IPS-NIHi11 (cell line): ENCODE data around the gene ATP10B.
"Not testable (repeated sequence)": the region's sequence is repeated elsewhere in the genome, so short reads cannot be mapped to it uniquely, and the experiment has no call there.

ENCODE experiments used
- DNase-seq: peaks from one replicate; pipeline ENCODE4 v3.0.0; 2012; ENCODE audit warnings: mixed read lengths, low spot score

Gene ATP10B

GRCh38 chr5:160750938-160751657 is 100.9 kb downstream of the ATP10B start:
- no peak for DNase-seq

GRCh38 chr5:160749682-160750081 is 102.3 kb downstream of the ATP10B start:
- no peak for DNase-seq

- DNase-seq: no peak
Observed at GRCh38 chr5:160749026-160749425, 103.0 kb downstream of the ATP10B start.

- DNase-seq: no peak
Observed at GRCh38 chr5:160747987-160748386, 104.0 kb downstream of the ATP10B start.

DNA sequence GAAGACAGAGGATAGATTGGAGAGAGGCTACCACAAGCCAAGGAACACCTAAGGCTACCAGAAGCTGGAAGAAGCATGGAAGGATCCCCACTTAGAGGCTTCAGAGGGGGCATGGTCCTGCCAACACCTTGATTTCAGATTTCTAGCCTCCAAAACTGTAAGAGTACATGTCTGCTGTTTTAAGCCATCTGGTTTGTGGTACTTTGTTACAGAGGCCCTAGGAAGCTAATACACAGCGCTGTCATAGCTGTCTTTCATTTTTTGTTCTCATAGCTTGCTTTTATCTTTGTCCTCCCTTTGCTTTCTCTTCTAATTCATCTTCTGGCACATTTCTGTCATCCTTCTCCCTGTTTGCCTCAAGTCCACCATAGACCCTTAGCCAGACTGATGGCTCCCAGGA is 104.5 kb downstream of the ATP10B start:
- no peak for DNase-seq

GRCh38 chr5:160744268-160745101 is 107.5 kb downstream of the ATP10B start:
- DNase-seq: no peak

DNA sequence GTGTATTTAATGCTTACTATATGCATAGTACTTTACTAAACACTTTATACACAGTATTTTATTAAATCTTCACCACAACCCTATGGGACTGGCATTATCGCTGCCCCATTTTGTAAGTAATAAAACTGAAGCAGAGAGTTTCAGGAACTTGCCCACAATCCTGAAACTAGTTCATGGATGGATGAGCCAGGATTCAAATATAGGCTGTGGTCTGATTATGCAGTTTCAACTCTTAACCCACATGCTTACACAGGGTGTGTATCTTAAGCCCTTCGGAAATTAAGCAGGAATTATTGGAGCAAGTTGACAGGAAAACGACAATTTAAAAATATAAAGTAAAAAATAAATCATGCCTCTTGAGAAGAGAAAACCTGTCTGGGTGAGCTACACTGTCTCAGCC is 109.0 kb downstream of the ATP10B start:
- no peak for DNase-seq

GRCh38 chr5:160742446-160742845 is 109.6 kb downstream of the ATP10B start:
- no peak for DNase-seq

DNA sequence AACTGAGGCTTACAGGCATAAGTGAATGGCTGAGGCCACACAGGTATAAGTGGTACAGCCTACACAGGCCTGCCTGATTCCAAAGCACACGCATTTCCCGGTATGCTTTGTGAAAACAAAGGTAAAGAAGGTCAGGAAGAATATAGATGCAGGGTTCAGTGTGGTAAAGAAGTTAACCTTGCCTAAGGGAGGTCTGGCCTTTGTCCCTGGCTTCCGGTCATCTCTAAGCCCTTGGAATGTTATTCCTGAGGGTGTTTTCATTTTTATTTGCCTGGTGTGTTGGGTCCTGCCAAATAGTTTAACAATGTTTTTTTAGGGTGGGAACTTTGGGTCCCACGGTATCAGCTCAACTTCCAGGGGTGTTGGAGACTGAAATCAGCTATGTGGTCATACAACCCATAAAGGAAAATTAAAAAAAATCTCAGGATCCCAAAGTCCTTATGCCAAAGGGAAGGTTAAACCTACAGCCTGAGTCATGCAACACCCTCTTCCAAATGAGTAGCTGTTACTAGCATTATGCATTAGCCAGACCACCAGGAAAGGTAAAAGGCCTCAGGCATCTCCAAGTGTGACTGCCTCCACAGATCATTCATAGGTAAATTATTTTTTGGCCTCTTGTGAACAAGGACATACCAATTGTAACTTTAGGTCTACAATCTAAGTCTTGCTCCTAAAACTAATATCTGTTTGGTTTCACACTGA is 124.6 kb downstream of the ATP10B start:
- no peak for DNase-seq

DNA sequence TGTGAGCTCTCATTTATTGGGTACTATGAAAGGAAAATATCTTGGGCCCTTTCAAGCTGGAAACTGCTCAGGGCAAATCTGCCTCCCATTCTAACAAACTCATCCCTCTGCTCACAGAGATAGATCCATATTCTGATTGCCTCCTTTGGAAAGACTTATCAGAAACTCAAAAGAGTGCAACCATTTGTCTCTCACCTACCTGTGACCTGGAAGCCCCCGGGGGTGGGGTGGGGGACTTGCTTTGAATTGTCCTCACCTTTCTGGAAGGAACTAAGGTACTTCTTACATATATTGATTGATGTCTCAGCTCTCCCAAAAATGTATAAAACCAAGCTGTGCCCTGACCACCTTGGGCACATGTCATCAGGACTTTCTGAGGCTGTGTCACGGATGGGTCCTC is 125.3 kb downstream of the ATP10B start:
- DNase-seq: no peak

DNA sequence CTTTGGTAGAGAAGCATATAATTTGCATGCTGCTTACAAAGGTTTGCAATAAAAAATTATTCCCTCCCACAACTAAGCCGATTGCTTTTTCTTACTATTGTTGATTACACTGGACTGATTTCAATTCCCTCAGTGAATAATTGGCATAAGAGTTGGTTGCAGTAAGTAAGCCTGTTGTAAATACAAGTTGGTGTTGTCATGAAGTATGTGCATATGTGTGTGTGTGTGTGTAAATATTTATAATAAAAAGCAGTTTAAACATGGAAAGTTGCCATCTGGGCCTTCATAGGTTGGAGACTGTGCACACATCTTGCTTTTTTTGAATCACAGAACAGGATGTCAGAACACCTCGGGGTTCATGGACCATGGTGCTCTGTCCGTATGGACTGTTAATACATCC is 131.2 kb downstream of the ATP10B start:
- no peak for DNase-seq

- DNase-seq: not testable (repeated sequence)
Observed at GRCh38 chr5:160715508-160715907, 136.5 kb downstream of the ATP10B start.

DNA sequence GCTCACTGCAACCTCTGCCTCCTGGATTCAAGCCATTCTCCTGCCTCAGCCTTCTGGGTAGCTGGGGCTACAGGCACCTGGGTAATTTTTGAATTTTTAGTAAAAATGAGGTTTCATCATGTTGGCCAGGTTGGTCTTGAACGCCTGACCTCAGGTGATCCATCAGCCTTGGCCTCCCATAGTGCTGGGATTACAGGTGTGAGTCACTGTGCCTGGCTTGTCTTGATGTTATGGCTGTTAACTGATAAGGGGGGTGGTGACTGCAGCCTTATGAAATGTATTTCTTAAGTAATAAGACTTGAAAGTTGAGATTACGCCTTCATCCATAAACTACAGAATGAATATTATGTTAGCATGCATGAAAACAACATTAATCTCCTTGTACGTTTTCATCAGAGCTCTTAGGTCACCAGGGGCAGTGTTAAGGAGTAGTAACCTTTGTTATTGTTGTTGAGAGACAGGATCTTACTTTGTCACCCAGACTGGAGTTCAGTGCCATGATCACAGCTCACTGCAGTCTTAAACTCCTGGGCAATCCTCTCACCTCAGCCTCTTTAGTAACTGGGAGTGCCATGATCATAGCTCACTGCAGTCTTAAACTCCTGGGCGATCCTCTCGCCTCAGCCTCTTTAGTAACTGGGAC is 148.3 kb downstream of the ATP10B start:
- no peak for DNase-seq

GRCh38 chr5:160702934-160703333 is 149.1 kb downstream of the ATP10B start:
- no peak for DNase-seq

DNA sequence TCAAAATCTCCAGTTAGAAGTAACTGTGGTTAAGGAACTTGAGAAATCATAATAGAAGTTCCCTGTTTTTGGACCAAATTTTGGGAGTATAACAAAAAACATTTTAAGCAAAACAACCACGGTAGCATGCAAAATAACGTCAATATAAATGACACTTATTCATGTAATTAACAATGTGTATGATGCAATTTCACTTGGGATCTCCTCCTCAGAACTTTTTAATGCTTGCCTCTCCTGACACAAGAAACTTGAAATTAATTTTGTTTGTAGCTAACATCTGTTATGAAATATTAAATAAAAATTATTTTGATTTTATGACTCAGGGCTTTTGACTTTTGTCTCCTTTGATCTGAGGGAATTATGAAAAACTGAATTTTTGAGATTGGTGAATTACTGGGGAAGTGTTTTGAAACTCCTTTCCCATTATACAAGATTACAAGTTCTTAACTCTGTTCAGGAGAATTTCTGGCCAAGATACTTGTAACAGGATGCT is 149.7 kb downstream of the ATP10B start:
- DNase-seq: no peak

DNA sequence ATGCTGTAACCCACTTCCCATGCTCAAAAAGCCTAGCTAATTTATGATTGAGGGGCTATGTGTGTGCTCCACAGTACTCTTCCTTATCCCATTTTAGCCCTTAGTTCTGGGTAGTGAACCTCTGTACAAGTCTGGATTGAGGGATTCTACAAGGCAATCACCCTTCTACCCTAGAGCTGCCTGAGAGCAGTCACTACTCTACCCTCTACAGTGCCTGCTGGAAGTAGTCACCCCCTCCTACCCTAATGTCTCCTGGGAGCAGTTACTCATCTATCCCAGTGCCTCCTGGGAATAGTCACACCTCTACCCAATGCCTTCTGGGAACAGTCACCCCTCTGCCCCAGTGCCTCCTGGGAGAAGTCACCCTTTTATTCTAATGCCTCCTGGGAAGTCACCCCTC is 150.6 kb downstream of the ATP10B start:
- no peak for DNase-seq

GRCh38 chr5:160699301-160699700 is 152.7 kb downstream of the ATP10B start:
- DNase-seq: no peak

DNA sequence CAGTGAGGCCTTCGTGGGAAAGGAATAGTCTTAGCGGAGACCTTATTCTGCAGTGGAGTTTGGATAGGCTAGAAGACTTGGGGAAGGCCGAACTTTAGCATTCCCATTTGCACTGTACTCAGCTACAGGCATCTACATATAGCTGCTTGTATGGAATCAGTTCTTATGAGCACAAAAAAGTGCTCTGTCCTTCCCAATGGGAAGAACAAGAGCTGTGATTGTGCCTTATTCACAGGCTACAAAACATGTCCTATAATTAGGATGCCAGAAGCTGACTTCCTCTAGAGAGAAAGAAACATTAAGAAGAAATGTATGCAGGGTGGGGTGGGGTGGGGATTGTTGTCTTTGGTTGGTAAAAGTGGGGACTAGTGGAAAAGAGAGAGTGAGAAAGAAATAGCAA is 154.7 kb downstream of the ATP10B start:
- no peak for DNase-seq

DNA sequence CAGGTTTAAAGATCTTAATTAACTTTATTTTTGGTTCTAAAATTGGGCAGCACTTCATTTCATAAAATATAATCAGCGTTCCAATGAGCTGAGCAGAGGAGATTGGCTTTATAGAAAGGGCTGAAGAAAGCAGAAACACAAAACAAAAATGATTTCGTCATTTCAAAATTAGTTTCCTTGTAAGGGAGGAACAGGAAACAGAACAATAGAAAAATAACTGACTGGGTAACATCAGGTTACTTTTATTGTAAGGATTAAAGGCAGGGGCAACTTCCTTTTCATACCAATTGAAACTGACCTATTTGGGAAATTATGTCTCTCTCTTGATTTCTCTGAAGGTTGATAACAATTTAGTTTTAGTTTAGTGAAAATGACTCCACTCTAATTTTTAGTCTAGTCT is 157.1 kb downstream of the ATP10B start:
- DNase-seq: no peak

GRCh38 chr5:160693831-160694465 is 158.1 kb downstream of the ATP10B start:
- no peak for DNase-seq

- DNase-seq: no peak
Observed at GRCh38 chr5:160692271-160692670, 159.7 kb downstream of the ATP10B start.

DNA sequence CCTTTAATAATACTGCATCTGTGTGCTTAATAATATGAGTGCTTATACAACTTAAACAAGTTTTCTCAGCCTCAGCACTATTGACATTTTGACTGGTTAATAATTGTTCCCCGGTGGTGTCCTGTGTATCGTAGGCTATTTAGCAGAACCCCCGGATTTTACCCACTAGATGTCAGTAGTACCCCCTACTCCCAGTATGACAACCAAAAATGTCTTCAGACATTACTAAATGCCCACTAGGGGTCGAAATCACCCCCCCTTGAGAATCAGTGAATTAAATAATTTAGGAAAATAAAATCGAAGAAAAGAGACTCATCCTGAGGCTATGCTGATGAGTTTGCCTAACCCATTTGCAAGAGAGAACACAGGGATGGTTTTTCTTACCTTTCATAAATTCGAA is 166.3 kb downstream of the ATP10B start:
- peak; percentile 54 for DNase-seq
